Measurements from ENCODE around the gene TIAM2.
"Not testable (repeated sequence)": the region's sequence is repeated elsewhere in the genome, so short reads cannot be mapped to it uniquely, and the experiment has no call there.

Gene TIAM2

DNA sequence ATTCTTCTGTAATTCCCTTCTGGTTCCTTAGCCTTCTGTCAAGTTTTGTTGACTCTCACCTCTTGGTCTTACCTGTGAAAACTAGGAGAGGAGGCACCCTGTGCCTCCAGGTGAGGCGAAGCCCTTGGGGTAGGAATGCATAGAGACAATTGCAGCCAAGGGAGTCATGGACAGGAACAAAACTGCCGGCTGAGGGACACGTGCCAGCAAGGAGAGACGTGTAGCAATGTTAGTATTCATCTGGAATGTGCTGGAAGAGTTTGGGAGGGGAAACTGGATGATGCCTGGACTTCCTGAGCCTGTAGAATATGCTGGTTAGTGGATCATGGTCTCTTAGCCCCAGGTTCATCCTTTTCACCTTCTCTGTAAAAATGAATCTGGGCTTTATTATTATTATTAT, 3.9 kb upstream of the TIAM2 start:
- DNase-seq (ENCODE audit: low read depth): no peak

DNA sequence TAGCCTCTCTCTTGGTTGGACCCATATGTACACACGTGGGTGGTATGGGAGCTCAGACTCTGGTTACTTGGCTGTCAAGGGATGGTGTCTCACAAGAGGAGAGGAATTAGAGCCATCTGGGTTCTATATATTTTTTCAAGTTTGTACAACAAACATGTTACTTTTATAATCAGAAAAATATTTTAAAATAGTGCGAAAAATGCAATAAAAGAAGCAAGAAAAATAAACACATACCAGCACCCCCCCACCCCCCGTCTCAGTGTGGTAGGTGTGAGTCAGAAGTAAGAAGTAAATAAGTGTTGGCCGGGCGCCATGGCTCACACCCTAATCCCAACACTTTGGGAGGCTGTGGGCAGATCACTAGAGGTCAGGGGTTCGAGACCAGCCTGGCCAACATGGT, 2.1 kb upstream of the TIAM2 start:
- no peak for DNase-seq (ENCODE audit: low read depth)

GRCh38 chr6:154993710-154994109, 1.4 kb upstream of the TIAM2 start:
- DNase-seq (ENCODE audit: low read depth): no peak

DNA sequence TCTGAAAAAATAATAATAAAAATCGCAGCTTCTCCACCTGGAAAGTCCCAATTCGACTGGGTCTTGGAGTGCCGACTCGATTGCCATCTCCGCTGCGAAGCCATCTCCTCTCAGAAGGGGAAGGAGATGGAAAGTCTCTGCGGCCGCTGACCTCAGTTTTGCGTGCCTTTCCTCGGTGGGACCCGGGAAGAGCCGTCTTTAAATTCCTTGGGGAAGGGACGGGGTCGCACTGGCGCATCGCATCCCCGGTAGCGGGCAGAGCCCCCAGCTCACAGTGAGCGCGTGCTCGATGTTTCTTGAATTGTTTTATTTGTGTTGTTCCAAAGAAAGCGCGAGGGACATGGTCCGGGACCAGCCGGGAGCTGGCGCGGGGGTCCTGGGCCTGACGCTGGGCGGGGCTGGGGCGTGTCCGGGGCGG, 270 bp upstream of the TIAM2 start:
- DNase-seq (ENCODE audit: low read depth): no peak

- no peak for DNase-seq (ENCODE audit: low read depth)
Observed at GRCh38 chr6:154996016-154996590, 988 bp downstream of the TIAM2 start.

DNA sequence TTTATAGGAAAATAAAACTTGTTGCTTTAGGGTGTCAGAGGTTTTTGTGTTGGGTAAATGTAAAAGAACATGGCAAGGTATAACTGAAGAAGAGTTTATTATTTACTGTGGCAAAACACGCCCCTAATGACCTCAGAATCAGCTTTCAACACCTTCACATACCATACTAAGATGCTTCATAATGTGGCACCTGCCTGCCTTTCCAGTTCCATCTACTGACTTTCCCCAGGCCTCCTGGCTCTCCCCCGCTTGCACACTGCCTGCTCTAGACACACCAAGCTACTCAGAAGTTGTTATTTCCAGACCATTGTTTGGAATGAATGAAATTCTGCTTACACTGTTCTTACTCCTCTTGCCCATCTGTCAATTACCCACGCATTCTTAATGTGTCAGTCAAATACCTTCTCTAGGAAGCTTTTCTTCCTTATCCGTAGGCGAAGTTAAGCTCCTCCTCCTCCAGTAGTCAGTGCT, 1.8 kb downstream of the TIAM2 start:
- no peak for DNase-seq (ENCODE audit: low read depth)

DNA sequence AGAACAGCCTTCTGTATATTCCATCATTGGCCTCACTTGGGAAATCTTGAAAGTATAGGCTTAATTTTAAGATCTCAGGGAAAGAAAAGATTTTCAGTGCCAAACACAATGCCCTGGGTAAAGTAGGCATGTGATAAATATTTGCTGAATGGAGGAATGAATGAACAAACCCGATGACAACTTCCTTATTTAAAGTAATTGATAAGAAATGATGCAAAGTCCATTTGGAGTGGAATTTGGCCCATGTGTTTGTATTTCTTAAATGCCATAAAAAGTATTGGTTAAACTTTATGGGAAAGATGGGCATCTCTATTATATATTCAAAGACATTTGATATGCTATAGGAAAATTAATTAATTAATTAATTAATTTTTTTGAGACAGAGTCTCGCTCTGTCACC, 3.7 kb downstream of the TIAM2 start:
- DNase-seq (ENCODE audit: low read depth): no peak

DNA sequence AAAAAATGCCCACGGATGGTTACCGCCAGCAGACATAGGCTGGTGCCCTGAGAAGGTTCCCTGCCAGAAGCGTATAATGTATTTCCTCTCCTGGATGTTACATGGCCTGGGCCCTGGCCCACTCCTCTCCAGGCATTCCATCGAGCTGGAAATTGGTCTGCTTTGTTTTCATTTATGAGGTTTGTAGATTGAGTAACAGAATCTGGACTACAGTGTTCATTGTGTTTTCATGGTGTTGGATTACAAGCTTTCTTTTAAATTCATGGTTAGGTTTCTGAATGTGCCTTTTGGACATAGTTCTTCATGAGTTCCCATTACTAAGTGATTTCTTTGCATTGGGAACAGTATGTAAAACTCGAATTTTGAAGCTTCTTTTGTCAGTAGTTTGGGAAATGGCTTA, 6.4 kb downstream of the TIAM2 start:
- no peak for DNase-seq (ENCODE audit: low read depth)

DNA sequence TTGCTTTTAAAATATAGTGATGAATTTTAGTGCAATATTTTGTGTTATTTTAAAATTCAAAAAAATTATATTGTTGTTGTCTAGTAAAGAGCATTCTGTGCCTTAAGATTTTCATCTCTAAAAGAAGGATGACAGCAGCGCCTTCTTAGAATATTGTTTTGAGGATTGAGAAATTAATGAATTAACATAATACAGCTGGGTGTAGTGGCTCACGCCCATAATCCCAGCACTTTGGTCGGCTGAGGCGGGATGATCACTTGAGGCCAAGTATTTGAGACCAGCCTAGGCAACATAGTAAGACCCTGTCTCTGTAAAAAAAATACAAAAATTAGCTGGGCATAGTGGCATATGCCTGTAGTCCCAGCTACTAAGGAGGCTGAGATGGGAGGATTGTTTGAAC, 6.8 kb downstream of the TIAM2 start:
- DNase-seq (ENCODE audit: low read depth): no peak

DNA sequence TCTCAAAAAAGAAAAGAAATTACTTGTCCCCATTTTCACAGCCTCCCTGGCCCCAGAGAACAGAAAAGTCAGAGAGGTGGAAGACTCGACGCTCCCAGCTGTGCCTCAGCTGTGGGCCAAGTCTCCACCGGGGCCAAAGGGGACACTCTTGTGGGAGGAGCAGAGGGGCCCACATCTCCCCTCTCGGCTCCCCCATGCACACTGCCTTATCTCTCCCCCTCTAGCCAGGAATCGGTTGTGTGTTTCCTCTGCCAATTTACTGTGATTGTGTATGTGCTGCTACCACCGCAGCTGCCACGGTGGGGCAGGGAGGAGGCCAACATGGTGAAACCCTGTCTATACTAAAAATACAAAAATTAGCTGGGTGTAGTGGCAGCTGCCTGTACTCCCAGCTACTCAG, 8.4 kb downstream of the TIAM2 start:
- no peak for DNase-seq (ENCODE audit: low read depth)

DNA sequence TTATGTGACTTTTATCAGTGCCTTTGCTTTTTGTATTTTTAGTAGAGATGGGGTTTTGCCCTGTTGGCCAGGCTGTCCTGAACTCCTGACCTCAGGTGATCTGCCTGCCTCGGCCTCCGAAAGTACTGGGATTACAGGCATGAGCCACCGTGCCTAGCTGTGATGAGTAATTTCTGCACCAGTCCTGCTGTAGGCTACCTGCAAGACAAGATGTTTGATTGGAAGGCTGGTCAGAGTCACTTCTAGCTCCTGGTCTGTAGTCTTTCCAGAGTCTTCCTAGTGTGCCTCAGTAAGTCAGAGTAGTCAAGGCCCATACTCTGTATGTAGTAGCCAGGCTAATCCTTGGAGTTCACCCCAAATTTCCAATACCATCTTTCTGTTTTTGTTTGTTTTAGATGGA, 8.9 kb downstream of the TIAM2 start:
- DNase-seq (ENCODE audit: low read depth): no peak

- no peak for DNase-seq (ENCODE audit: low read depth)
Observed at GRCh38 chr6:155004576-155005372, 9.7 kb downstream of the TIAM2 start.

DNA sequence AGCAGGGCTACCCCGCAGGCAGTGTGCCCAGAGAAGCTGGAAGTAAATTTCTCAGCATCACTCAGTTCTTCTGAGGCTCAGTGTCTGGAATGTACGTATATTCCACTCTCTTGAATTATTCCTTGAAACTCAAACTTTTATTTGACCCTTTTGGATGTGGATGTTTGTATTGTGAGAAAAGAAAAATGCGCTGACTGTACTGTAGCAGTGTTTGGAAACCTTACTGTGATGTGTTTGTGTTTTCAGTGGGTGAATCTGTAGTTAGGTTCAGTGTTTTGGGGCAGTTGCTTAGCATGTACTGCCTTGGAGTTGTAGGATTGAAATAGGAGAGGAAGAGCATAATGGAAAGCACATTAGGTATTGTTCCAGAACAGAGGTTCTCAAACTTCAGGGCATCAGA, 13.5 kb downstream of the TIAM2 start:
- no peak for DNase-seq (ENCODE audit: low read depth)

GRCh38 chr6:155010940-155011339, 15.8 kb downstream of the TIAM2 start:
- DNase-seq (ENCODE audit: low read depth): no peak

DNA sequence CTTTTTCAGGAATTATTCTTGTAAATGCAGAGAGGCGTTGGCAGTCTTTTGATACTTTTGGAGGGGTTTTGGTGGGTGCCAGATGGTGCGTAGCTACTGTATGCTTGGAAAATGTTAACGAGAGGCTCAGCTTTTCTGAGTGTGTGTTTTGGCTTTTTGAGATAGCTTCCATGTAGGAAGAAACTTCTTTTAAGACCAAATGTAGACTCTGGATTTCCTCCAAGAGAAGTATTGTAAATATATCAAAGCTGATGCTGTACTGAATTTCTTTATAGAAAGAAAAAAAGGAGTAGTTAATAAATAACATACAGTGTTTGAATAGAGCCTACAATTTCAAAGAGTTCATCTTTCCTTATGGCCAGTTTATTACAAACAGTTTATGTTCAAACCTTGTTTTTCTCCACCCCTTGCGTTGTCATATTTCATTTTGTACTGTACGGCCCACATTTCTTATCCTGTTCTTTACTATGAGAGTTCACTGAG, 16.7 kb downstream of the TIAM2 start:
- DNase-seq (ENCODE audit: low read depth): no peak

DNA sequence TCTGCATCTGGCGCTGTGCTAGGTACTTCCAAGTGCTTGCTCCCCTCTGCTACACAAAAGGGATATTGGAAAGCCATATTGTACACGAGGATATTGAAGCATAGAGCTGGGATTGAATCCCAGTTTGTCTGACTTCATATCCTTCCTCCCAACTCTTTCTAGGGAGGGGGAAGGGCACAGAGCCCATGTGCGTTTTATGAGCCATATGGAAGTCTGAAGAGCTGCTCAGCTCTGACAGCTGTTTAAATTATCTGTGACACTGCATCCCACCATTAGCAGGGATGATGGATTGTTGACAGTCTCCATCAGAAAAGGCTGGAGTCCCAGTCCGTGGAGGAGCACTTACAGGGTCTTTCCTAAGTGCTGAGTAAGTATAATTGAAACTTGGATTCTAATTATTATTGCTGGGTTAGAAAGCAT, 18.4 kb downstream of the TIAM2 start:
- DNase-seq (ENCODE audit: low read depth): no peak

DNA sequence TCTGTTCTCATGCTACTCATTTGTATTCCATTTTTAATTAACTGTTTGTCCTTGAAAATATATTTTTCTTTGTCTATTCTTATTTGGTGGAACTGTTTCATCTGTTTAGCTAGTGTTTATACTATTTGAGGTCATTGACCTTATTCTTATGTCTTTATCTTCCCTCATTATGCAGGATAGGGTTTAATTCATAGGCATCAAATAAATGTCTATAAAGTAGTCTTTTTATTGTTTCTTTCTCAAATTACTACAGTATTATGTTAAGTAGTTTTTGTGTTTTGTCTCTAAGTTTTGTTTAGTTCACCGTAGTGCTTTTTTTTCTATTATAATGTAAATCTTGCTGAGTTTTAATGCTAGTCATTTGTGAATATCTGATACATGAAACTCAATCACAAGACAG, 19.0 kb downstream of the TIAM2 start:
- DNase-seq (ENCODE audit: low read depth): no peak

GRCh38 chr6:155014670-155015300, 19.7 kb downstream of the TIAM2 start:
- DNase-seq (ENCODE audit: low read depth): no peak

- DNase-seq (ENCODE audit: low read depth): not testable (repeated sequence)
Observed at GRCh38 chr6:155018415-155018814, 23.3 kb downstream of the TIAM2 start.

GRCh38 chr6:155021680-155022079, 26.6 kb downstream of the TIAM2 start:
- DNase-seq (ENCODE audit: low read depth): no peak

- DNase-seq (ENCODE audit: low read depth): no peak
Observed at GRCh38 chr6:155022721-155023120, 27.6 kb downstream of the TIAM2 start.

- DNase-seq (ENCODE audit: low read depth): no peak
Observed at GRCh38 chr6:155023717-155024116, 28.6 kb downstream of the TIAM2 start.

DNA sequence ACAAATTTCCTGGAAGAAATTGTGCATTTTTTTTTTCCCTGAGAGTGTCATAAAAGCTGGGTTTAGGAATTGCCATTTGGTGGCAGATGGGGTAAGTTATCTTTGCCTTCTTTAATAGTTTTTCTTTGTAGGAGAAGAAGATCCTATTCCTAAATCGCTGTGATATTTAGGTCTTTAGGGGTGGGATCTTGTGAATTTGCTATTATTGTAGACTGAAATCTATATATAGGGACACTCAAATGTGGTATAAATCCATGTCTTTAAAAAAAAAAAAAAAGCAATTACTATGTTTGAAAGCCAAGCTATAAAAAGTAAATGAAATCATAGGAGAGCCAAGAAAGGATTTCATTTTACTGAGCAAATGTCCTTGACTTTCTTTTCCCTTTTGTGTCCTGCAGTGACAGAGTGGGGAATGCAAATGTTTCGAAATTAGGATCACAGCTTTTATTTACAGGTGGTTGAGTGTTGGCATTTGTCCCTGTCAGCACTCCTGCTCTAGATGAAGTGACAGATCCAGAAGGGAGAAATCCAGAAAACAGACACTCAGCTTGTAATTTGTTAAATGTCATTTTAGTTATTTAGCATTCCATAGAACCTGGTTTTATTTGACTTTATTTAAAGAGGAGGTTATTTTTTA, 29.4 kb downstream of the TIAM2 start:
- DNase-seq (ENCODE audit: low read depth): no peak

All from stimulated activated CD8-positive, alpha-beta memory T cell treated with anti-CD3 and anti-CD28 coated beads, Interleukin-4, amount 100 ng/mL, for 24 hours (primary cell).